OCI-LY3 (cell line): Measurements from ENCODE around the gene ARPC5.

Source experiments
- H2AFZ ChIP-seq: fragments of 200-600, 300-600 bp; shearing (Covaris generic); 2 replicates; pipeline ENCODE4 v1.6.0; 2014; ENCODE audit warnings: antibody characterized with exemption, low read depth, low read length
- H3K27ac ChIP-seq: fragments of 200-600, 300-600 bp; sonication (generic); 2 replicates; pipeline ENCODE4 v1.5.1; 2014; ENCODE audit warnings: mild to moderate bottlenecking, low read length, moderate library complexity, mixed read lengths
- H3K27me3 ChIP-seq: fragments of 200-600, 300-600 bp; sonication (generic); 2 replicates; pipeline ENCODE4 v1.6.1; 2014; ENCODE audit warnings: low read depth, low read length, mixed read lengths
- H3K36me3 ChIP-seq: fragments of 200-600, 300-600 bp; sonication (generic); replicated peaks from 2 replicates; pipeline ENCODE3; 2014; ENCODE audit warnings: low read depth, low read length, mixed read lengths
- H3K4me1 ChIP-seq: fragments of 300-600, 200-600 bp; sonication (generic); 2 replicates; pipeline ENCODE4 v1.6.1; 2014; ENCODE audit warnings: low read length, mixed read lengths
- H3K4me2 ChIP-seq: fragments of 200-600, 300-600 bp; sonication (generic); 2 replicates; pipeline ENCODE4 v1.6.1; 2014; ENCODE audit warnings: low read length, mixed read lengths
- H3K4me3 ChIP-seq: fragments of 300-600, 200-600 bp; sonication (generic); 2 replicates; pipeline ENCODE4 v1.5.1; 2014; ENCODE audit warnings: antibody characterized with exemption, mild to moderate bottlenecking, low read length, moderate library complexity
- H3K79me2 ChIP-seq: fragments of 300-600, 200-600 bp; shearing (Covaris generic); 2 replicates; pipeline ENCODE4 v1.6.1; 2014; ENCODE audit warnings: mild to moderate bottlenecking, low read length, mixed read lengths
- H3K9ac ChIP-seq: fragments of 300-600, 200-600 bp; shearing (Covaris generic); 2 replicates; pipeline ENCODE4 v1.6.0; 2014; ENCODE audit warnings: mild to moderate bottlenecking, low read length, moderate library complexity
- H3K9me3 ChIP-seq: fragments of 200-600, 300-600 bp; shearing (Covaris generic); 2 replicates; pipeline ENCODE4 v1.6.1; 2014; ENCODE audit warnings: low read length, mixed read lengths; ENCODE audit not compliant: insufficient read depth
- H4K20me1 ChIP-seq: fragments of 200-600, 300-600 bp; sonication (generic); 2 replicates; pipeline ENCODE4 v1.6.1; 2016; ENCODE audit warnings: low read length, mixed read lengths; ENCODE audit not compliant: insufficient read depth
- CTCF ChIP-seq: fragments of 200-600, 300-600 bp; sonication (generic); IDR thresholded peaks from 2 replicates; pipeline ENCODE4 v1.5.1; 2014; ENCODE audit warnings: antibody characterized with exemption, low read length, low read depth
- EZH2phosphoT487 ChIP-seq: fragments of 200-600 bp; shearing (Covaris generic); IDR thresholded peaks from 2 replicates; pipeline ENCODE4 v1.6.1; 2018; ENCODE audit warnings: antibody characterized with exemption, mixed run types, low read depth

The ARPC5 gene

GRCh38 chr1:183572721-183573120 lies 62.9 kb downstream of the ARPC5 start:
- H4K20me1 ChIP-seq: peaks cover 72% of the 10 kb centered on the region
- no peak overlapping the region for H3K27ac ChIP-seq
- no peak overlapping the region for H3K4me2 ChIP-seq
- no peak for TF ChIP-seq CTCF
- TF ChIP-seq EZH2phosphoT487: no peak
- H3K36me3 ChIP-seq: peaks cover 85% of the 10 kb centered on the region
- no peaks in the 10 kb centered on the region for H3K9me3 ChIP-seq
- peaks cover 67% of the 10 kb centered on the region for H3K79me2 ChIP-seq
- no peak overlapping the region for H3K9ac ChIP-seq
- no peak overlapping the region for H2AFZ ChIP-seq
- no peaks in the 10 kb centered on the region for H3K27me3 ChIP-seq
- peaks cover 32% of the 10 kb centered on the region for H3K4me1 ChIP-seq
- H3K4me3 ChIP-seq: no peak overlapping the region

- Histone ChIP-seq H2AFZ (no peak overlapping the region), H4K20me1 (peaks cover 70% of the 10 kb centered on the region), H3K9ac (no peak overlapping the region), H3K27me3 (no peaks in the 10 kb centered on the region), H3K4me3 (no peak overlapping the region), H3K36me3 (peaks cover 85% of the 10 kb centered on the region), H3K4me2 (no peak overlapping the region), H3K79me2 (peaks cover 62% of the 10 kb centered on the region), H3K4me1 (peaks cover 37% of the 10 kb centered on the region), H3K9me3 (no peaks in the 10 kb centered on the region), H3K27ac (no peak overlapping the region)
- no peak for TF ChIP-seq EZH2phosphoT487
Observed at GRCh38 chr1:183571678-183572268, 63.8 kb downstream of the ARPC5 start.
